HepG2 (cell line): Measurements from ENCODE around the gene CLRN3.

ENCODE experiments used
- AKAP8 ChIP-seq: sonication (generic); formaldehyde crosslinking; IDR thresholded peaks from 2 replicates; pipeline ENCODE4 v1.5.1; 2020; ENCODE audit warnings: mild to moderate bottlenecking, missing genetic modification reagents
- BCL6 ChIP-seq: IDR thresholded peaks from 2 replicates; pipeline ENCODE4 v1.6.1; 2016; ENCODE audit warnings: missing genetic modification reagents, missing compliant biosample characterization
- CTCF ChIP-seq: sonication (generic); formaldehyde crosslinking; IDR thresholded peaks from 2 replicates; pipeline ENCODE4 v1.5.0; 2020; ENCODE audit warnings: mild to moderate bottlenecking, missing genetic modification reagents, moderate library complexity
- E2F1 ChIP-seq: sonication (generic); formaldehyde crosslinking; IDR thresholded peaks from 2 replicates; pipeline ENCODE4 v1.5.0; 2020; ENCODE audit warnings: missing genetic modification reagents
- IRF1 ChIP-seq: sonication (generic); formaldehyde crosslinking; IDR thresholded peaks from 2 replicates; pipeline ENCODE4 v1.4.0; 2020; ENCODE audit warnings: low read depth, mild to moderate bottlenecking, missing genetic modification reagents
- POLR2A ChIP-seq, 2 experiments: IDR thresholded peaks; 2 replicates each; pipeline ENCODE4 v1.6.1; 2011; ENCODE audit warnings: low read depth in 2 of 2, low read length in 2 of 2, mild to moderate bottlenecking in 1 of 2, moderate library complexity in 1 of 2; ENCODE audit not compliant: insufficient read depth in 1 of 2
- RAD21 ChIP-seq: fragments of 450-650 bp; formaldehyde crosslinking; IDR thresholded peaks from 2 replicates; pipeline ENCODE4 v1.5.0; 2020; ENCODE audit warnings: mild to moderate bottlenecking
- SKIL ChIP-seq: sonication (generic); formaldehyde crosslinking; IDR thresholded peaks from 2 replicates; pipeline ENCODE4 v1.8.0; 2022; ENCODE audit warnings: missing genetic modification reagents, mild to moderate bottlenecking, moderate library complexity, borderline replicate concordance
- TCF7L2 ChIP-seq: IDR thresholded peaks from 2 replicates; pipeline ENCODE4 v1.6.1; 2011; ENCODE audit warnings: mild to moderate bottlenecking, low read depth, low read length, moderate library complexity
- ZNF24 ChIP-seq: fragments of 450-650 bp; IDR thresholded peaks from 2 replicates; pipeline ENCODE4 v1.6.1; 2017; ENCODE audit warnings: antibody characterized with exemption, mild to moderate bottlenecking

- TF ChIP-seq AKAP8 (no peak), SKIL (CRISPR knock-in tag) (no peak), E2F1 (CRISPR knock-in tag) (no peak), ZNF24 (no peak), TCF7L2 (no peak), RAD21 (no peak), CTCF (no peak), POLR2A (IDR thresholded peaks at IDR 0.05; ENCODE audit: insufficient read depth in 1 of 2, low read depth in 2 of 2, low read length in 2 of 2) (no peak), BCL6 (CRISPR knock-in tag) (no peak), IRF1 (CRISPR knock-in tag) (no peak)
These were observed 28.5 kb upstream of the CLRN3 start for GRCh38 chr10:127921075-127921752.
